Measurements from ENCODE around the gene LPA. TPM values are rescaled to one million over a fixed set of nuclear protein-coding genes. Genes with fewer than 3 reads are reported as not detected.
"Not testable (repeated sequence)": the region's sequence is repeated elsewhere in the genome, so short reads cannot be mapped to it uniquely, and the experiment has no call there.

LPA gene
- total RNA-seq, 1 donor from 2014 or later: not detected

GRCh38 chr6:160586374-160586773 is 77.7 kb downstream of the LPA start:
- Histone ChIP-seq H3K9ac (ENCODE audit: low read length) (no peak overlapping the region), H3K4me3 (ENCODE audit: insufficient read depth, low read depth, low read length) (no peak overlapping the region), H3K27ac (ENCODE audit: low read depth, low read length) (no peak overlapping the region), H3K4me1 (ENCODE audit: insufficient read depth, low read length) (no peaks in the 10 kb centered on the region), H2AFZ (ENCODE audit: low read depth, low read length) (no peak overlapping the region), H3K79me2 (ENCODE audit: insufficient read depth, low read length) (no peaks in the 10 kb centered on the region), H3K36me3 (ENCODE audit: insufficient read depth, low read length) (no peaks in the 10 kb centered on the region), H3K27me3 (ENCODE audit: insufficient read depth, low read length) (no peaks in the 10 kb centered on the region), H4K20me1 (ENCODE audit: insufficient read depth, low read length) (no peaks in the 10 kb centered on the region), H3K4me2 (ENCODE audit: low read length) (no peak overlapping the region), H3K9me3 (ENCODE audit: insufficient read depth, low read depth, low read length) (peaks cover 15% of the 10 kb centered on the region)
- DNase-seq (ENCODE audit: low read depth): no peak
- H3K9me3 Mint-ChIP-seq (ENCODE audit: unreplicated experiment): no peaks in the 10 kb centered on the region
- H3K4me3 Mint-ChIP-seq (ENCODE audit: unreplicated experiment): no peak overlapping the region
- TF ChIP-seq EZH2 (IDR thresholded peaks at IDR 0.05; ENCODE audit: insufficient read depth, low read length): no peak
- TF ChIP-seq, protein P1, sequence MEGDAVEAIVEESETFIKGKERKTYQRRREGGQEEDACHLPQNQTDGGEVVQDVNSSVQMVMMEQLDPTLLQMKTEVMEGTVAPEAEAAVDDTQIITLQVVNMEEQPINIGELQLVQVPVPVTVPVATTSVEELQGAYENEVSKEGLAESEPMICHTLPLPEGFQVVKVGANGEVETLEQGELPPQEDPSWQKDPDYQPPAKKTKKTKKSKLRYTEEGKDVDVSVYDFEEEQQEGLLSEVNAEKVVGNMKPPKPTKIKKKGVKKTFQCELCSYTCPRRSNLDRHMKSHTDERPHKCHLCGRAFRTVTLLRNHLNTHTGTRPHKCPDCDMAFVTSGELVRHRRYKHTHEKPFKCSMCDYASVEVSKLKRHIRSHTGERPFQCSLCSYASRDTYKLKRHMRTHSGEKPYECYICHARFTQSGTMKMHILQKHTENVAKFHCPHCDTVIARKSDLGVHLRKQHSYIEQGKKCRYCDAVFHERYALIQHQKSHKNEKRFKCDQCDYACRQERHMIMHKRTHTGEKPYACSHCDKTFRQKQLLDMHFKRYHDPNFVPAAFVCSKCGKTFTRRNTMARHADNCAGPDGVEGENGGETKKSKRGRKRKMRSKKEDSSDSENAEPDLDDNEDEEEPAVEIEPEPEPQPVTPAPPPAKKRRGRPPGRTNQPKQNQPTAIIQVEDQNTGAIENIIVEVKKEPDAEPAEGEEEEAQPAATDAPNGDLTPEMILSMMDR (IDR thresholded peaks at IDR 0.05; ENCODE audit: insufficient read depth, low read depth, low read length): no peak
- FAIRE-seq: no peak
- no peak overlapping the region for H3K27ac Mint-ChIP-seq (ENCODE audit: unreplicated experiment)
- H3K36me3 Mint-ChIP-seq (ENCODE audit: low read depth, unreplicated experiment): no peaks in the 10 kb centered on the region
- peaks cover 13% of the 10 kb centered on the region for H3K27me3 Mint-ChIP-seq (ENCODE audit: low read depth, unreplicated experiment)
- no peaks in the 10 kb centered on the region for H3K4me1 Mint-ChIP-seq (ENCODE audit: low read depth, unreplicated experiment)

GRCh38 chr6:160583794-160584193 is 80.3 kb downstream of the LPA start:
- H3K27me3 ChIP-seq (ENCODE audit: insufficient read depth, low read length): no peaks in the 10 kb centered on the region
- TF ChIP-seq, protein P1 (IDR thresholded peaks at IDR 0.05; ENCODE audit: insufficient read depth, low read depth, low read length): no peak
- no peak for TF ChIP-seq EZH2 (IDR thresholded peaks at IDR 0.05; ENCODE audit: insufficient read depth, low read length)
- Mint-ChIP-seq H3K27me3 (ENCODE audit: low read depth, unreplicated experiment) (peaks cover 6% of the 10 kb centered on the region), H3K4me1 (ENCODE audit: low read depth, unreplicated experiment) (no peaks in the 10 kb centered on the region), H3K4me3 (ENCODE audit: unreplicated experiment) (no peak overlapping the region), H3K9me3 (ENCODE audit: unreplicated experiment) (no peaks in the 10 kb centered on the region), H3K27ac (ENCODE audit: unreplicated experiment) (no peak overlapping the region), H3K36me3 (ENCODE audit: low read depth, unreplicated experiment) (no peaks in the 10 kb centered on the region)
- no peak overlapping the region for H3K4me3 ChIP-seq (ENCODE audit: insufficient read depth, low read depth, low read length)
- H4K20me1 ChIP-seq (ENCODE audit: insufficient read depth, low read length): no peaks in the 10 kb centered on the region
- FAIRE-seq: no peak
- no peak overlapping the region for H3K27ac ChIP-seq (ENCODE audit: low read depth, low read length)
- H3K4me1 ChIP-seq (ENCODE audit: insufficient read depth, low read length): no peaks in the 10 kb centered on the region
- DNase-seq (ENCODE audit: low read depth): no peak
- H3K36me3 ChIP-seq (ENCODE audit: insufficient read depth, low read length): no peaks in the 10 kb centered on the region
- H3K9me3 ChIP-seq (ENCODE audit: insufficient read depth, low read depth, low read length): peaks cover 6% of the 10 kb centered on the region
- H3K9ac ChIP-seq (ENCODE audit: low read length): no peak overlapping the region
- H2AFZ ChIP-seq (ENCODE audit: low read depth, low read length): no peak overlapping the region
- H3K4me2 ChIP-seq (ENCODE audit: low read length): no peak overlapping the region
- H3K79me2 ChIP-seq (ENCODE audit: insufficient read depth, low read length): no peaks in the 10 kb centered on the region

GRCh38 chr6:160581406-160581805 is 82.7 kb downstream of the LPA start:
- no peak overlapping the region for H3K4me2 ChIP-seq (ENCODE audit: low read length)
- no peak overlapping the region for H3K9ac ChIP-seq (ENCODE audit: low read length)
- H3K79me2 ChIP-seq (ENCODE audit: insufficient read depth, low read length): no peaks in the 10 kb centered on the region
- no peak overlapping the region for H3K27ac ChIP-seq (ENCODE audit: low read depth, low read length)
- no peak overlapping the region for H3K4me3 Mint-ChIP-seq (ENCODE audit: unreplicated experiment)
- H3K4me1 Mint-ChIP-seq (ENCODE audit: low read depth, unreplicated experiment): no peaks in the 10 kb centered on the region
- H4K20me1 ChIP-seq (ENCODE audit: insufficient read depth, low read length): no peaks in the 10 kb centered on the region
- FAIRE-seq (no peak), DNase-seq (ENCODE audit: low read depth) (no peak)
- no peak overlapping the region for H2AFZ ChIP-seq (ENCODE audit: low read depth, low read length)
- H3K36me3 Mint-ChIP-seq (ENCODE audit: low read depth, unreplicated experiment): no peaks in the 10 kb centered on the region
- peaks cover 3% of the 10 kb centered on the region for H3K9me3 Mint-ChIP-seq (ENCODE audit: unreplicated experiment)
- H3K27me3 ChIP-seq (ENCODE audit: insufficient read depth, low read length): no peaks in the 10 kb centered on the region
- no peak overlapping the region for H3K27ac Mint-ChIP-seq (ENCODE audit: unreplicated experiment)
- no peaks in the 10 kb centered on the region for H3K36me3 ChIP-seq (ENCODE audit: insufficient read depth, low read length)
- peaks cover 6% of the 10 kb centered on the region for H3K9me3 ChIP-seq (ENCODE audit: insufficient read depth, low read depth, low read length)
- H3K4me3 ChIP-seq (ENCODE audit: insufficient read depth, low read depth, low read length): no peak overlapping the region
- no peak for TF ChIP-seq EZH2 (IDR thresholded peaks at IDR 0.05; ENCODE audit: insufficient read depth, low read length)
- TF ChIP-seq, protein P1 (IDR thresholded peaks at IDR 0.05; ENCODE audit: insufficient read depth, low read depth, low read length): no peak
- H3K27me3 Mint-ChIP-seq (ENCODE audit: low read depth, unreplicated experiment): no peaks in the 10 kb centered on the region
- H3K4me1 ChIP-seq (ENCODE audit: insufficient read depth, low read length): no peaks in the 10 kb centered on the region

GRCh38 chr6:160578515-160578914 is 85.6 kb downstream of the LPA start:
- not testable (repeated sequence) for H3K27me3 ChIP-seq (ENCODE audit: insufficient read depth, low read length); H3K36me3 Mint-ChIP-seq (ENCODE audit: low read depth, unreplicated experiment)

More at GRCh38 chr6:160578515-160578914, 85.6 kb downstream of the LPA start:
- not testable (repeated sequence) for H3K27ac Mint-ChIP-seq (ENCODE audit: unreplicated experiment); H3K4me1 ChIP-seq (ENCODE audit: insufficient read depth, low read length); H3K4me3 ChIP-seq (ENCODE audit: insufficient read depth, low read depth, low read length); H3K9me3 Mint-ChIP-seq (ENCODE audit: unreplicated experiment); FAIRE-seq; H3K9me3 ChIP-seq (ENCODE audit: insufficient read depth, low read depth, low read length); H3K36me3 ChIP-seq (ENCODE audit: insufficient read depth, low read length); H3K79me2 ChIP-seq (ENCODE audit: insufficient read depth, low read length); H3K27ac ChIP-seq (ENCODE audit: low read depth, low read length); H3K4me3 Mint-ChIP-seq (ENCODE audit: unreplicated experiment); H3K4me2 ChIP-seq (ENCODE audit: low read length); DNase-seq (ENCODE audit: low read depth); H4K20me1 ChIP-seq (ENCODE audit: insufficient read depth, low read length); H3K27me3 Mint-ChIP-seq (ENCODE audit: low read depth, unreplicated experiment); H3K9ac ChIP-seq (ENCODE audit: low read length); H3K4me1 Mint-ChIP-seq (ENCODE audit: low read depth, unreplicated experiment); H2AFZ ChIP-seq (ENCODE audit: low read depth, low read length)

Data from astrocyte (in vitro differentiated cells and primary cell).